IMR-90 (cell line): Measurements from ENCODE around the gene ATXN7L2. TPM values are rescaled to one million over a fixed set of nuclear protein-coding genes. Genes with fewer than 3 reads are reported as not detected.

ENCODE experiments used
- ATAC-seq: fragments of 200-7000 bp; cut with Tn5 transposase; 2 replicates; pipeline ENCODE4 v1.9.1; 2020; ENCODE audit warnings: low read depth, mild to moderate bottlenecking, moderate library complexity
- BruUV-seq: library from RNA; stranded (reverse); fragments of 400-500 nt; replicated peaks from 2 replicates; lab custom pipeline; 2021; lab: Mats Ljungman, UMichigan
- CTCF ChIA-PET: fragments of 300-600 bp; formaldehyde crosslinking; extraction: SDS; loops from one replicate; lab custom pipeline; 2021; ENCODE audit warnings: antibody characterized with exemption; lab: Yijun Ruan, JAX
- POLR2A ChIA-PET: fragments of 300-600 bp; sonication (Branson Sonifier 250); formaldehyde crosslinking; loops from one replicate; lab custom pipeline; 2022; ENCODE audit warnings: antibody characterized with exemption; ENCODE audit not compliant: unreplicated experiment; lab: Charles Lee
- DNase-seq: peaks from one replicate; pipeline ENCODE4 v3.0.0; 2013
- H2AFZ ChIP-seq: replicated peaks from 2 replicates; pipeline ENCODE3; 2013; ENCODE audit warnings: low read length, mild to moderate bottlenecking; ENCODE audit not compliant: poor library complexity
- H2AK5ac ChIP-seq: 2 replicates; pipeline ENCODE4 v1.6.1; 2013; ENCODE audit warnings: low read depth, low read length, inconsistent platforms
- H2AK9ac ChIP-seq: replicated peaks from 2 replicates; pipeline ENCODE3; 2013; ENCODE audit warnings: mild to moderate bottlenecking, low read depth, low read length, moderate library complexity; ENCODE audit not compliant: poor library complexity
- H2BK120ac ChIP-seq: 2 replicates; pipeline ENCODE4 v1.6.1; 2013; ENCODE audit warnings: low read depth, low read length, inconsistent platforms
- H2BK15ac ChIP-seq: 3 replicates; pipeline ENCODE4 v1.6.1; 2013; ENCODE audit warnings: low read depth, low read length, inconsistent platforms
- H2BK20ac ChIP-seq: 2 replicates; pipeline ENCODE4 v1.6.1; 2013; ENCODE audit warnings: low read depth, mild to moderate bottlenecking, inconsistent platforms, low read length, moderate library complexity
- H2BK5ac ChIP-seq: 2 replicates; pipeline ENCODE4 v1.6.1; 2013; ENCODE audit warnings: mild to moderate bottlenecking, low read depth, low read length, inconsistent platforms; ENCODE audit not compliant: poor library complexity, severe bottlenecking
- H3K14ac ChIP-seq: replicated peaks from 2 replicates; pipeline ENCODE4 v1.6.1; 2013; ENCODE audit warnings: low read depth, low read length, inconsistent platforms
- H3K18ac ChIP-seq: 2 replicates; pipeline ENCODE4 v1.6.1; 2013; ENCODE audit warnings: low read depth, low read length, control low read depth
- H3K23ac ChIP-seq: 2 replicates; pipeline ENCODE4 v1.6.1; 2013; ENCODE audit warnings: low read depth, low read length, inconsistent platforms
- H3K27ac ChIP-seq: 2 replicates; pipeline ENCODE4 v1.5.1; 2013; ENCODE audit warnings: mild to moderate bottlenecking, control low read depth, low read length; ENCODE audit not compliant: insufficient read depth
- H3K27me3 ChIP-seq: 2 replicates; pipeline ENCODE4 v1.6.1; 2013; ENCODE audit warnings: low read length; ENCODE audit not compliant: control insufficient read depth, insufficient read depth
- H3K36me3 ChIP-seq: 2 replicates; pipeline ENCODE4 v1.6.1; 2013; ENCODE audit warnings: low read length, mixed read lengths; ENCODE audit not compliant: control insufficient read depth, insufficient read depth
- H3K4ac ChIP-seq: 2 replicates; pipeline ENCODE4 v1.6.1; 2013; ENCODE audit warnings: low read depth, low read length, inconsistent platforms
- H3K4me1 ChIP-seq: 2 replicates; pipeline ENCODE4 v1.6.1; 2013; ENCODE audit warnings: low read length, mixed read lengths; ENCODE audit not compliant: control insufficient read depth, insufficient read depth
- H3K4me2 ChIP-seq: 2 replicates; pipeline ENCODE4 v1.6.1; 2013; ENCODE audit warnings: low read depth, mild to moderate bottlenecking, control low read depth, low read length, moderate library complexity
- H3K4me3 ChIP-seq: 2 replicates; pipeline ENCODE4 v1.5.1; 2013; ENCODE audit warnings: low read depth, mild to moderate bottlenecking, control low read depth, low read length, moderate library complexity; ENCODE audit not compliant: insufficient read depth
- H3K56ac ChIP-seq: 2 replicates; pipeline ENCODE4 v1.6.1; 2013; ENCODE audit warnings: low read length, inconsistent platforms; ENCODE audit not compliant: insufficient read depth; ENCODE audit errors: extremely low read depth
- H3K79me1 ChIP-seq, 2 experiments: 2 replicates each; pipeline ENCODE4 v1.6.1; 2013; ENCODE audit warnings: low read length in 2 of 2, inconsistent platforms in 1 of 2, low read depth in 1 of 2
- H3K9ac ChIP-seq: 2 replicates; pipeline ENCODE4 v1.6.1; 2013; ENCODE audit warnings: low read depth, low read length, control low read depth
- H3K9me1 ChIP-seq: 2 replicates; pipeline ENCODE4 v1.6.1; 2013; ENCODE audit warnings: low read length, inconsistent platforms; ENCODE audit not compliant: insufficient read depth
- H3K9me3 ChIP-seq: 2 replicates; pipeline ENCODE4 v1.6.1; 2013; ENCODE audit warnings: low read length; ENCODE audit not compliant: control insufficient read depth, insufficient read depth
- H4K20me1 ChIP-seq: 2 replicates; pipeline ENCODE4 v1.6.1; 2013; ENCODE audit warnings: low read length, inconsistent platforms; ENCODE audit not compliant: insufficient read depth
- H4K5ac ChIP-seq: 2 replicates; pipeline ENCODE4 v1.6.1; 2013; ENCODE audit warnings: mild to moderate bottlenecking, low read depth, low read length, control low read depth
- H4K8ac ChIP-seq, 2 experiments: 2 replicates each; pipeline ENCODE4 v1.6.1; 2013; ENCODE audit warnings: low read depth in 2 of 2, low read length in 2 of 2, control low read depth in 1 of 2, inconsistent platforms in 1 of 2
- H4K91ac ChIP-seq: 2 replicates; pipeline ENCODE4 v1.6.1; 2013; ENCODE audit warnings: low read depth, low read length, inconsistent platforms; ENCODE audit not compliant: insufficient read depth
- BHLHE40 ChIP-seq: fragments of 150-350 bp; IDR thresholded peaks from 2 replicates; pipeline ENCODE4 v1.6.1; 2016; ENCODE audit warnings: mild to moderate bottlenecking, low read depth, low read length
- CEBPB ChIP-seq: IDR thresholded peaks from 2 replicates; pipeline ENCODE4 v1.6.1; 2012; ENCODE audit warnings: low read depth, low read length, improper control_type of control experiment
- CHD1 ChIP-seq: IDR thresholded peaks from 2 replicates; pipeline ENCODE4 v1.6.1; 2012; ENCODE audit warnings: low read depth, low read length, improper control_type of control experiment
- MAZ ChIP-seq: IDR thresholded peaks from 2 replicates; pipeline ENCODE4 v1.6.1; 2012; ENCODE audit warnings: low read depth, mild to moderate bottlenecking, low read length, improper control_type of control experiment, moderate library complexity, borderline replicate concordance
- MXI1 ChIP-seq: IDR thresholded peaks from 2 replicates; pipeline ENCODE4 v1.6.1; 2012; ENCODE audit warnings: low read depth, mild to moderate bottlenecking, low read length, moderate library complexity, borderline replicate concordance
- NFE2L2 ChIP-seq: fragments of 150-350 bp; IDR thresholded peaks from 2 replicates; pipeline ENCODE4 v1.6.1; 2016; ENCODE audit warnings: low read depth, mild to moderate bottlenecking, low read length
- RCOR1 ChIP-seq: IDR thresholded peaks from 2 replicates; pipeline ENCODE4 v1.6.1; 2012; ENCODE audit warnings: mild to moderate bottlenecking, low read length, improper control_type of control experiment; ENCODE audit not compliant: insufficient replicate concordance
- RFX5 ChIP-seq: IDR thresholded peaks from 2 replicates; pipeline ENCODE4 v1.8.0; 2012; ENCODE audit warnings: low read depth, mild to moderate bottlenecking, low read length, moderate library complexity
- WGBS, 2 experiments: methylation state at CpG; one replicate each; pipeline versions ENCODE4 v1.1.5 to v1.1.7; 2013; ENCODE audit warnings: missing lambda C conversion rate in 2 of 2; ENCODE audit not compliant: insufficient read length in 1 of 2; ENCODE audit errors: extremely low coverage in 2 of 2; 5-methylcytosine and 5-hydroxymethylcytosine counted together
- dilution Hi-C: fragments of 300-500 bp; cut with HindIII; formaldehyde crosslinking; loops from one replicate; pipeline ENCODE4 v1.14.3; 2018; ENCODE audit warnings: low sequenced_read_pairs; ENCODE audit not compliant: unreplicated experiment
- in situ Hi-C: fragments of 300-500 bp; cut with MboI; formaldehyde crosslinking; loops from 3 replicates; pipeline ENCODE4 v1.14.3; 2019; ENCODE audit warnings: low sequenced_read_pairs, inconsistent platforms, mixed read lengths
- intact Hi-C: fragments of 100-400 bp; cut with micrococcal nuclease; formaldehyde crosslinking; loops from 2 replicates; pipeline ENCODE4 v1.10.0; 2022
- polyA plus RNA-seq, 3 experiments: library from polyadenylated mRNA; depleted of rRNA; stranded (reverse); fragments of >200 nt; gene quantifications; 2 replicates each; pipeline ENCODE4 v1.2.3, GENCODE V29; 2012; ENCODE audit warnings: low replicate concordance in 1 of 3
- total RNA-seq: library from RNA; depleted of rRNA; stranded (reverse); fragments of >200 nt; gene quantifications from 2 replicates; pipeline ENCODE4 v1.2.3, GENCODE V29; 2012

Gene ATXN7L2
- total and polyA plus RNA-seq, 2 of the 4 experiments (the other 2 are of a cell fraction) = 1.3 to 4.8 TPM

- ChIA-PET CTCF (interaction anchor here (0.7 kb wide), 1 partner anchor 25 kb away, joined by 3 read pairs; no protein-coding TSS in a partner anchor), POLR2A (no interaction called here)
- Histone ChIP-seq H2AK9ac (peak overlapping the region; percentile 57), H3K9ac (no peak overlapping the region), H3K4me3 (no peak overlapping the region), H3K27ac (no peak overlapping the region), H3K27me3 (peaks cover 6% of the 10 kb centered on the region), H2BK15ac (no peak overlapping the region), H4K91ac (no peak overlapping the region), H3K56ac (no peak overlapping the region), H2BK120ac (no peak overlapping the region), H3K4me1 (peaks cover 6% of the 10 kb centered on the region), H3K9me3 (no peaks in the 10 kb centered on the region), H3K4me2 (no peak overlapping the region), H3K36me3 (no peaks in the 10 kb centered on the region), H3K14ac (no peak overlapping the region), H4K20me1 (no peaks in the 10 kb centered on the region), H3K18ac (no peak overlapping the region), H4K5ac (no peak overlapping the region), H3K79me1 (no peaks in the 10 kb centered on the region), H2AK5ac (no peak overlapping the region), H2BK20ac (no peak overlapping the region), H2AFZ (no peak overlapping the region), H4K8ac (no peak overlapping the region), H3K4ac (no peak overlapping the region), H2BK5ac (no peak overlapping the region), H3K9me1 (no peaks in the 10 kb centered on the region), H3K23ac (no peak overlapping the region)
- in situ Hi-C loops (no loop called here), dilution Hi-C loops (no loop called here), intact Hi-C loops (no loop called here)
- 25% methylated on average over 1 of the region's 3 CpGs; no CpG with 5 or more reads in 1 of the 2 experiments for WGBS, 2 experiments
- TF ChIP-seq NFE2L2 (no peak), MXI1 (no peak), RCOR1 (no peak), MAZ (no peak), CHD1 (no peak), RFX5 (no peak), CEBPB (no peak), BHLHE40 (no peak)
- ATAC-seq = no peak
- no peak for DNase-seq
- no TSS peak for BruUV-seq
Observed at GRCh38 chr1:109514846-109515245, 31.1 kb downstream of the ATXN7L2 start.
